HL-60 (cell line): ENCODE measurements around the gene RASSF1.

Source experiments
- DNase-seq, 2 experiments: peaks; one replicate each; pipeline ENCODE4 v3.0.0-alpha.2; 2010 to 2020; ENCODE audit warnings: low read depth in 1 of 2, low spot score in 1 of 2
- H3K27ac ChIP-seq: fragments of 250-450 bp; sonication (Bioruptor Pico); replicated peaks from 2 replicates; pipeline ENCODE4 v1.5.1; 2020; ENCODE audit warnings: mild to moderate bottlenecking, moderate library complexity
- H3K27me3 ChIP-seq: fragments of 250-450 bp; sonication (Bioruptor Pico); 2 replicates; pipeline ENCODE4 v1.5.1; 2021; ENCODE audit warnings: mild to moderate bottlenecking, moderate library complexity; ENCODE audit not compliant: insufficient read depth, poor library complexity, severe bottlenecking
- H3K4me3 ChIP-seq: replicated peaks from 2 replicates; pipeline ENCODE4 v1.5.1; 2011; ENCODE audit warnings: mild to moderate bottlenecking, control low read depth, low read length; ENCODE audit not compliant: insufficient read depth
- GABPA ChIP-seq: IDR thresholded peaks from 2 replicates; pipeline ENCODE4 v1.6.1; 2012; ENCODE audit warnings: low read depth
- POLR2AphosphoS5 ChIP-seq: IDR thresholded peaks from 2 replicates; pipeline ENCODE4 v1.6.1; 2012; ENCODE audit warnings: low read depth
- SPI1 ChIP-seq: IDR thresholded peaks from 2 replicates; pipeline ENCODE4 v1.6.1; 2012; ENCODE audit warnings: low read depth, mild to moderate bottlenecking, borderline replicate concordance
- TF ChIP-seq, protein P1 (sequence below): IDR thresholded peaks from one replicate; pipeline ENCODE4 v1.5.1; 2011; ENCODE audit warnings: low read length, control low read depth, inconsistent platforms; ENCODE audit not compliant: insufficient read depth
- TF ChIP-seq, protein P2 (sequence below): IDR thresholded peaks from 2 replicates; pipeline ENCODE4 v1.6.1; 2012; ENCODE audit warnings: low read depth; ENCODE audit not compliant: insufficient replicate concordance

RASSF1 gene

DNA sequence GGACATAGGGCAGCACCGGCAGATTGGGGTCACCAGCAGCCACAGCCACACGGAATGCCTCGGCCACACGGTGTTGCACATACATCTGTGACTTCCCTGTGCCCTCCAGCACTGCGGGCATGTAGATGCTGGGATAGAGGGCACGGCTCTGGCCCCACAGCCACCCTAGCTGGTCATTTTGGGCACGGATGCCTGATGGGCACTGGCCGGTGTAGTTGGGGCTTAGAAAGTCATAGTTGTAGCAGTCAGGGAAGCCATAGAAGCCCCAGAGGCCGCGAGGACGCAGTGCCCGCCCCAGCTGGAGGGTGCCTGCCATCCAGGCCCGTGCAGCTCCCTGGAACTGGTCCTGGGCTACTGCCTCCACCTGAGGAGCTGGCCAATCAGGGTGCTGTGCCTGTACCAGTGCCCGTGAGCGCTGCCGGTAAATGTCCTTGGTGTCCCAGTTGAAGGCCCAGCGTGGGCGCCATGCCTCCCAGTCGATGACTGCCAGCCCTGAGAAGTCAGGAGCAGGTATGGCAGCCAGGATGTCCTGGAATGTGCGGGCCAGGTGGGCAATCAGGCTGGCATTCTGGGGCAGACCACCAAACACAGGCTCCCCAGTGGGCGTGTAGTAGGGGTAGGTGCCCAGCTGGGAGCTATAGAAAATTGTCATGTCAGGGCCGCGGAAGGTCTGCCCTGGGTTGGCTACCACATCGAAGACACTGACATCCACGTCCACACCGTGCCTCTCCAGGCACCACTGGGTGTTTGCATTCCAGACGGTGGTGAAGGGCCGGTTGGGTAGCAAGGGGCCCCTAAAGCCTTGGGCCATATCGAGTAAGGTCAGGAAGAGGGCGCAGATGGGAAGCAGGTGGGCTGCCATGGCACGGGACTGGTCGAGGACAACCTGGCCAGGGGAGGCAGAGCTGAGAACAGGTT lies 38.3 kb downstream of the RASSF1 start:
- DNase-seq, result no peak
- Histone ChIP-seq H3K27me3 (no peaks in the 10 kb centered on the region), H3K27ac (no peak overlapping the region), H3K4me3 (no peak overlapping the region)
- no peak for TF ChIP-seq POLR2AphosphoS5
- no peak for TF ChIP-seq SPI1
- TF ChIP-seq, protein P1, sequence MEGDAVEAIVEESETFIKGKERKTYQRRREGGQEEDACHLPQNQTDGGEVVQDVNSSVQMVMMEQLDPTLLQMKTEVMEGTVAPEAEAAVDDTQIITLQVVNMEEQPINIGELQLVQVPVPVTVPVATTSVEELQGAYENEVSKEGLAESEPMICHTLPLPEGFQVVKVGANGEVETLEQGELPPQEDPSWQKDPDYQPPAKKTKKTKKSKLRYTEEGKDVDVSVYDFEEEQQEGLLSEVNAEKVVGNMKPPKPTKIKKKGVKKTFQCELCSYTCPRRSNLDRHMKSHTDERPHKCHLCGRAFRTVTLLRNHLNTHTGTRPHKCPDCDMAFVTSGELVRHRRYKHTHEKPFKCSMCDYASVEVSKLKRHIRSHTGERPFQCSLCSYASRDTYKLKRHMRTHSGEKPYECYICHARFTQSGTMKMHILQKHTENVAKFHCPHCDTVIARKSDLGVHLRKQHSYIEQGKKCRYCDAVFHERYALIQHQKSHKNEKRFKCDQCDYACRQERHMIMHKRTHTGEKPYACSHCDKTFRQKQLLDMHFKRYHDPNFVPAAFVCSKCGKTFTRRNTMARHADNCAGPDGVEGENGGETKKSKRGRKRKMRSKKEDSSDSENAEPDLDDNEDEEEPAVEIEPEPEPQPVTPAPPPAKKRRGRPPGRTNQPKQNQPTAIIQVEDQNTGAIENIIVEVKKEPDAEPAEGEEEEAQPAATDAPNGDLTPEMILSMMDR, result no peak
- no peak for TF ChIP-seq GABPA
- TF ChIP-seq, protein P2, sequence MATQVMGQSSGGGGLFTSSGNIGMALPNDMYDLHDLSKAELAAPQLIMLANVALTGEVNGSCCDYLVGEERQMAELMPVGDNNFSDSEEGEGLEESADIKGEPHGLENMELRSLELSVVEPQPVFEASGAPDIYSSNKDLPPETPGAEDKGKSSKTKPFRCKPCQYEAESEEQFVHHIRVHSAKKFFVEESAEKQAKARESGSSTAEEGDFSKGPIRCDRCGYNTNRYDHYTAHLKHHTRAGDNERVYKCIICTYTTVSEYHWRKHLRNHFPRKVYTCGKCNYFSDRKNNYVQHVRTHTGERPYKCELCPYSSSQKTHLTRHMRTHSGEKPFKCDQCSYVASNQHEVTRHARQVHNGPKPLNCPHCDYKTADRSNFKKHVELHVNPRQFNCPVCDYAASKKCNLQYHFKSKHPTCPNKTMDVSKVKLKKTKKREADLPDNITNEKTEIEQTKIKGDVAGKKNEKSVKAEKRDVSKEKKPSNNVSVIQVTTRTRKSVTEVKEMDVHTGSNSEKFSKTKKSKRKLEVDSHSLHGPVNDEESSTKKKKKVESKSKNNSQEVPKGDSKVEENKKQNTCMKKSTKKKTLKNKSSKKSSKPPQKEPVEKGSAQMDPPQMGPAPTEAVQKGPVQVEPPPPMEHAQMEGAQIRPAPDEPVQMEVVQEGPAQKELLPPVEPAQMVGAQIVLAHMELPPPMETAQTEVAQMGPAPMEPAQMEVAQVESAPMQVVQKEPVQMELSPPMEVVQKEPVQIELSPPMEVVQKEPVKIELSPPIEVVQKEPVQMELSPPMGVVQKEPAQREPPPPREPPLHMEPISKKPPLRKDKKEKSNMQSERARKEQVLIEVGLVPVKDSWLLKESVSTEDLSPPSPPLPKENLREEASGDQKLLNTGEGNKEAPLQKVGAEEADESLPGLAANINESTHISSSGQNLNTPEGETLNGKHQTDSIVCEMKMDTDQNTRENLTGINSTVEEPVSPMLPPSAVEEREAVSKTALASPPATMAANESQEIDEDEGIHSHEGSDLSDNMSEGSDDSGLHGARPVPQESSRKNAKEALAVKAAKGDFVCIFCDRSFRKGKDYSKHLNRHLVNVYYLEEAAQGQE, result no peak

DNA sequence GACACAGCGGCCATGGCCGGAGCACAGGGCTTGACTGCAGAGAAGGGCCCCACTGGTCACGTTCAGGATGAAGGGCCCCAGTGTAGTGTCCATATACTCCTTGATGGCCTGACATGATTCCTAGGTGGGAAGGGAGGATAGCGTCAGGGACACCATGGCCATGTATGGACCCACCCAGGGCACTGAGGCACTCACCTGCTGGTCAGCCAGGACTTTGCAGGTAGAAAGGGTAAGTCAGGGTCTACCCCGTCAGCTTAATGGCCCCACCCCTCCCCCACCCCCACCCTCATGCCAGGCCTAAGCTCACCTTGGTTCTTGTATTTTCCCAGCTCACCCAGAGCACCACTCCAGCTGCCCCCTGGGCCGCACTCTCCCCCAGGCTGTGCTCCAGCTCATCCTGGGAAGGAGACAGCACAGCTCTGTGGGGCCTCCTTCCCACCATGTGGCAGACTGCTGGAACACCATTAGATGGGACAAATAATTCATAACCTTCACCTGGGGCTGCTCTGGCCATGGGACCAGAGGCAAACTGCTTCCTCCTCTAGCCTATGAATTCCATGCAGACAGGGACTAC lies 39.9 kb downstream of the RASSF1 start:
- Histone ChIP-seq H3K4me3 (no peak overlapping the region; the same call in 1 of the 2 replicates), H3K27me3 (no peaks in the 10 kb centered on the region), H3K27ac (peak overlapping the region; percentile 89)
- no peak for DNase-seq
- TF ChIP-seq, protein P1, result no peak

GRCh38 chr3:50299929-50300680 lies 40.5 kb downstream of the RASSF1 start:
- H3K27me3 ChIP-seq, result no peaks in the 10 kb centered on the region
- H3K4me3 ChIP-seq, result peak overlapping the region; percentile 29
- peak; percentile 80; the same call in 1 of the 2 replicates for TF ChIP-seq SPI1
- TF ChIP-seq POLR2AphosphoS5, result peak; percentile 92
- TF ChIP-seq, protein P2, result no peak
- H3K27ac ChIP-seq, result peak overlapping the region; percentile 89
- DNase-seq, result peak; percentile 74 to 89

- TF ChIP-seq, protein P1, result no peak
- TF ChIP-seq POLR2AphosphoS5, result no peak
- TF ChIP-seq GABPA, result no peak
- TF ChIP-seq, protein P2, result no peak
- TF ChIP-seq SPI1, result no peak
- peak overlapping the region; percentile 89 for H3K27ac ChIP-seq
- no peaks in the 10 kb centered on the region for H3K27me3 ChIP-seq
- DNase-seq, result no peak
- H3K4me3 ChIP-seq, result peak overlapping the region; percentile 29
Observed at GRCh38 chr3:50299638-50299928, 41.1 kb downstream of the RASSF1 start.
